ENCODE results near the gene LCE3B. TPM values are rescaled to one million over a fixed set of nuclear protein-coding genes. Genes with fewer than 3 reads are reported as not detected.

The LCE3B gene
- total RNA-seq, 1 experiment from 2014 or later: not detected

DNA sequence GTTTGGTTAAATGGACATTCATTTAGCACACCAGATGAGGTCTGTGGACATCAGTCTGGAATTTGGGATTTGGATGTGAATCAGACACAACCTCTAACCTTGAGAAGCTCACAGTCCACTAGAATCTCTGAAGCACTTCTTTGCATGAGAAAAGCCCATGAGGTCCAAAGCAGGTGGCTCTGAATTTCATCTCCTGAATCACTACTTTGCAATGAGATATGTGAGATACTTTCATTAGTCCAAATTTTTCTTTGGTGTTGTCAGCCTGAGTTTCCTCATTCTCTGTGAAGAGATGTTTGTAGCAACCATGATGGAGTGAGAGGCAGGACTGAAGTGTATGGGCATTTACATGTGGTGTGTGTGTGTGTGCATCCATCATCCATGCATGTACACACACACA lies 33.0 kb downstream of the LCE3B start:
- in situ Hi-C loops (cut with HindIII; ENCODE audit: low pct_unique_long_range_greater_than_20kb, low sequenced_read_pairs): no loop called here
- no peak for DNase-seq (ENCODE audit: low read depth)

DNA sequence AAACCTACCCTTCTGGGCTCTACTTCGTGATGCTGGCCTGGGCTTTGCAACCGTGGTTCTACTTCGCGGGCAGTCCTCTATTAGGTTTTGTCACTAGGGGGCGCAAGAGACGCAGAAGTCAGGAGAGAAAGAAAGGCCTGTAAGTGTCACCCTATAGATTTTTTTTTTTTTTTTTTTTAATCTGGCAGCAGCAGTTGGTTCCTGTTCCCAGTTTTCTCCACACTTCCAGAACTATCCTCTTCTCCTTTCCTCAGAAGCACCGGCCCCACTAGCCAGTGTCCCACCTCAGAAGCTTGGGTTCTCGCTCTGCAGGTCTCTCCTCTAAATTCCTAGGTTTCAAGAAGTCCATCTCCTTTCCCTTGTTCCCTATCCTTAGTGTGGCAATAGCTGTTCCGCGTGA lies 40.5 kb downstream of the LCE3B start:
- peak; percentile 50 for DNase-seq (ENCODE audit: low read depth)
- in situ Hi-C loops (cut with HindIII; ENCODE audit: low pct_unique_long_range_greater_than_20kb, low sequenced_read_pairs): no loop called here

DNA sequence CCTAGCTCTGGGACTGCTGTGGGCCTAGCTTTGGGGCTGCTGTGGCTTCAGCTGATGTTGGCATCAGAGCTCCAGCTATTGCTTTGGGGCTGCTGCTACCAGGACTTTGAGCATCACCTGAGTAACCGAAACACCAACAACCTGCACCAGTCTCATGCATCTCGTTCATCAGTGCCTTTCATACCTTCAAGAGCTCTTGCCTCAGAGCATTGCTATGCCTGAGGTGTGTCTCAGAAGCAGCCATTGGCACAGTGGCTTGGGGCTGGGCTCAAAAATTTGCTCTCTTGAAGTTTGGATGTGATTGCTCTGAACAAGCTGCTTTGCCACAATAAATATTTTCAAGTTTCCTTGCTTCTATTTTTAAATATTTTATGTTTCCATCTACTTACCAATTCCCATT lies 42.8 kb downstream of the LCE3B start:
- in situ Hi-C loops (cut with HindIII; ENCODE audit: low pct_unique_long_range_greater_than_20kb, low sequenced_read_pairs): no loop called here
- no peak for DNase-seq (ENCODE audit: low read depth)

DNA sequence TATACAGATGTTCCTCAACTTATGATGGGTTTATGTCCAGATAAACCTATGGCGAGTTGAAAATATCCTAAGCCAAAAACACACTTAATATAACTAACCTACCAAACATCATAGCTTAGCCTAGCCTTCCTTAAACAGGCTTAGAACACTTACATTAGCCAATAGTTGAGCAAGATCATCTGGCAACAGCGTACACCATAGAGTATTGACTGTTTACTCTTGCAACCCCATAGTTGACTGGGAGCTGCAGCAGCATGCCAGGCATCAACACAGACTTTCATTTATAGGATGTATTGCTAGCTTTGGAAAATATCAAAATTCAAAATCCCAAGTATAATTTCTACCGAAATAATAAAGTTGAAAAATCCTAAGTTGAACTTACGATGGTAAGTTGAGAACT lies 44.1 kb downstream of the LCE3B start:
- no peak for DNase-seq (ENCODE audit: low read depth)
- in situ Hi-C loops (cut with HindIII; ENCODE audit: low pct_unique_long_range_greater_than_20kb, low sequenced_read_pairs): no loop called here

DNA sequence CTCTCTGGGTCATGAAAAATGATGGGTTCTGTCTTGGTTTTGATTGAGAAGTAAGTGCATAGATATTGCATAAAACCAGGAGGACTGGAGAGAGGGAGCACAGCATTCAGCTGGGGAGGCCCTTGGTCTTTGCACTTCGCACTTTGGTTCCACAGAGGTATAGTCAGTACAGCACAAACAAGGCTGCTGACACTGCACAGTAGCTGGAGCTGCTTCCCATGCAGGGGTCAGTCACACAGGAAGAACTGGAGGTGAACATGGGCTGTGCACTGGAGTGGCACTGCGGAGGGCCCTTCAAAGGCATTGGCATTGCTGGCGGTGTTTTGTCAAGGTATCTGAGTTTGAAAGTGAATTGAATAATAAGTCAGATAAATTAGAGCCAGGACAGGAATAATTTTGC lies 45.0 kb downstream of the LCE3B start:
- in situ Hi-C loops (cut with HindIII; ENCODE audit: low pct_unique_long_range_greater_than_20kb, low sequenced_read_pairs): no loop called here

DNA sequence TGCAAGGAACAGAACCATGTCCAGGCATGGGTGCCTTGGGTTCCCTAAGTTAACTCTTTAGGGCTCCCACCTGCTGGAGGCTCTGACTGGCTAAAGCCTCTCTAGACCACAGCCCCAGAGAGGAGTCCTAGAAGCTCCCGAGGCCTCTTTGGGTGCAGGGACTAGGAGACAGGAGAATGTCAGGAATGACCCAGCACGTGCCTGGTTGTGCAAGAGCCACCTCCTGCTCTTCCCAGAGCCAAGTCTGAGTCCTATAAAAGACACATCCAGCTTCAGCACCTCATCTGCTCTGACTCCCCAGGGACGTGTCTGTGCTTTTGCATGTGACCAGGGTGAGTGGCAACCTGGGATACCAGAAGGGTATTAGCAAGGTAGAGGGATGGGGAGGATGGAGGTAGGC lies 49.5 kb downstream of the LCE3B start, which contains the start of gene LCE2D:
TSS of gene LCE2D (plus strand) at position 283 of the 400 bp plus-strand sequence. CDS start 726 bp downstream, outside the sequence.
- in situ Hi-C loops (cut with HindIII; ENCODE audit: low pct_unique_long_range_greater_than_20kb, low sequenced_read_pairs): no loop called here
- DNase-seq (ENCODE audit: low read depth): no peak

More for the DNA sequence above, 45.0 kb downstream of the LCE3B start:
- no peak for DNase-seq (ENCODE audit: low read depth)

Other genes with a start within 250 kb of the LCE3B start
- not detected in 2 replicates for gene CRNN, start 199.5 kb upstream of the LCE3B start, total RNA-seq (2014; rRNA removed; shearing (Covaris generic); ENCODE audit: low replicate concordance)
- gene LCE5A, start 103.0 kb upstream of the LCE3B start, total RNA-seq (2014; rRNA removed; shearing (Covaris generic); ENCODE audit: low replicate concordance): not detected in 2 replicates
- gene CRCT1, start 99.3 kb upstream of the LCE3B start, total RNA-seq (2014; rRNA removed; shearing (Covaris generic); ENCODE audit: low replicate concordance): not detected in 2 replicates
- not detected in 2 replicates for gene LCE3E, start 47.0 kb upstream of the LCE3B start, total RNA-seq (2014; rRNA removed; shearing (Covaris generic); ENCODE audit: low replicate concordance)
- not detected in 2 replicates for gene LCE3D, start 33.3 kb upstream of the LCE3B start, total RNA-seq (2014; rRNA removed; shearing (Covaris generic); ENCODE audit: low replicate concordance)
- not detected in 2 replicates for gene LCE3C, start 13.6 kb upstream of the LCE3B start, total RNA-seq (2014; rRNA removed; shearing (Covaris generic); ENCODE audit: low replicate concordance)
- gene LCE3A, start 9.3 kb downstream of the LCE3B start, total RNA-seq (2014; rRNA removed; shearing (Covaris generic); ENCODE audit: low replicate concordance): not detected in 2 replicates
- gene LCE2D, start 49.6 kb downstream of the LCE3B start, total RNA-seq (2014; rRNA removed; shearing (Covaris generic); ENCODE audit: low replicate concordance): not detected in 2 replicates
- not detected in 2 replicates for gene LCE2C, start 61.5 kb downstream of the LCE3B start, total RNA-seq (2014; rRNA removed; shearing (Covaris generic); ENCODE audit: low replicate concordance)
- gene LCE2B, start 72.3 kb downstream of the LCE3B start, total RNA-seq (2014; rRNA removed; shearing (Covaris generic); ENCODE audit: low replicate concordance): not detected in 2 replicates
- not detected in 2 replicates for gene LCE2A, start 84.5 kb downstream of the LCE3B start, total RNA-seq (2014; rRNA removed; shearing (Covaris generic); ENCODE audit: low replicate concordance)
- not detected in 2 replicates for gene LCE4A, start 94.3 kb downstream of the LCE3B start, total RNA-seq (2014; rRNA removed; shearing (Covaris generic); ENCODE audit: low replicate concordance)
- not detected in 2 replicates for gene KPRP, start 144.2 kb downstream of the LCE3B start, total RNA-seq (2014; rRNA removed; shearing (Covaris generic); ENCODE audit: low replicate concordance)
- not detected in 2 replicates for gene LCE1F, start 161.3 kb downstream of the LCE3B start, total RNA-seq (2014; rRNA removed; shearing (Covaris generic); ENCODE audit: low replicate concordance)
- not detected in 2 replicates for gene LCE1E, start 172.4 kb downstream of the LCE3B start, total RNA-seq (2014; rRNA removed; shearing (Covaris generic); ENCODE audit: low replicate concordance)
- gene LCE1D, start 182.9 kb downstream of the LCE3B start, total RNA-seq (2014; rRNA removed; shearing (Covaris generic); ENCODE audit: low replicate concordance): not detected in 2 replicates
- gene LCE1C, start 192.8 kb downstream of the LCE3B start, total RNA-seq (2014; rRNA removed; shearing (Covaris generic); ENCODE audit: low replicate concordance): not detected in 2 replicates
- gene LCE1B, start 198.2 kb downstream of the LCE3B start, total RNA-seq (2014; rRNA removed; shearing (Covaris generic); ENCODE audit: low replicate concordance): not detected in 2 replicates
- not detected in 2 replicates for gene LCE1A, start 213.7 kb downstream of the LCE3B start, total RNA-seq (2014; rRNA removed; shearing (Covaris generic); ENCODE audit: low replicate concordance)
- not detected in 2 replicates for gene LCE6A, start 229.0 kb downstream of the LCE3B start, total RNA-seq (2014; rRNA removed; shearing (Covaris generic); ENCODE audit: low replicate concordance)
- gene LCE7A, start 246.2 kb downstream of the LCE3B start, total RNA-seq (2014; rRNA removed; shearing (Covaris generic); ENCODE audit: low replicate concordance): not detected in 2 replicates